ENCODE data around the gene CSNK1G3.
A peak's percentile ranks its signal among the peaks of the same experiment; 100 is the strongest.
"Not testable (repeated sequence)": the region's sequence is repeated elsewhere in the genome, so short reads cannot be mapped to it uniquely, and the experiment has no call there.

CSNK1G3 gene

DNA sequence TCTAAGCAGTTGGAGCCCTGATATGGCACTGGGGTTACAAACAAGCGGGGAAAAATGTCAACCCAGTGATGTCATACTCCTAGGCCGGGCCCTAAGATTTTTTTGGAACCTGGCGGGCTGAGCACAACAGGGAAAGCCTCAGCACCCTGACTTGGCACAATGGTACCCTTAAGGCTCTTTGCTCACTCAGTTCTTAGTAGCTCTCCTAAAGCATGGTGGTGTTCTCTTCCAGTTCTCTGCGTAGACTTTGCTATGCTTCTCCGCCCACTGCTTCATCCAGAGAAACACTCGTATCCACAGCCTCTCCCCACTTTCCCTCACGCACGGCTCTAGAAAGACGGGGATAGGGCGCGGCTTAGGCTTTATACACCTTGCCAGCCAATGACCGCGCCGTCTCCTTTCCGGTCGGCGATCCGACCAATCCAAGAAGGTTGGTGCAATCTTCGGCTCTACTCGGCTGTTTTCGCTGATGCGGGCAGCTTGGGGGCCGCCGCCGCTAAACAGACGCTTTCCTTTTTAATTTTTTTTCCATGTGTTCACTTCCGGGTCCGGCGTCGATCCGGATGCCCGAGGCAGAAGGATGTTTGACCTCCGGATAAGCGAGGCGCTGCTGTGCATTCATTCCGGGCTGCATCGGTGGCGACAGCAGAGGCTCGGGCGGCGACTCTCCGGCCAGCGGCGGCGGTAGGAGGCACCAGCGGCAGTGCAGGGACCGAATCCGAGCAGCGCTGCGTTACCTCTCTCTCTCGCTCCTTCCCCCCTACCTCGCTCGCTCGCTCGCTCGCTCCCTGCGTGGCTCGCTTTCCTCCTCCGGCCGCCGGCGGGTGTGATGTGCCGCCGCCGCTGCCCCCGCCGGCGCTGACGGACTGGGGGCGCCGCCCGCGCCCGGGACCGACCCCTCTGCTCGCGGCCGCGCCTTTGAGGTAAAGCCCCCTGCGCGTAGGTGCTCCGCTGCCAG is at the start of gene CSNK1G3:
CSNK1G3 (plus strand) TSS at position 530 of the 958 bp plus-strand sequence. CDS start 33,487 bp downstream, outside the sequence.
- peak; percentile 97 for DNase-seq (ENCODE audit: low spot score)

DNA sequence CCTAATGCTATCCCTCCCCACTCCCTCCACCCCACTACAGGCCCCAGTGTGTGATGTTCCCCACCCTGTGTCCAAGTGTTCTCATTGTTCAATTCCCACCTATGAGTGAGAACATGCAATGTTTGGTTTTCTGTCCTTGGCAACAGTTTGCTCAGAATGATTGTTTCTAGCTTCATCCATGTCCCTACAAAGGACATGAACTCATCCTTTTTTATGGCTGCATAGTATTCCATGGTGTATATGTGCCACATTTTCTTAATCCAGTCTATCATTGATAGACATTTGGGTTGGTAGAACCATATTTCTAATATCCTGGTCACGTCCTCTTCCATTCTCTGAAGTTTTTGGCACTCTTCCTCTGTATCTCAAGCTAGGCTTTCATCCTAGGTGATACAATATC is 45.1 kb upstream of the CSNK1G3 start:
- DNase-seq (ENCODE audit: low spot score), result not testable (repeated sequence)

DNA sequence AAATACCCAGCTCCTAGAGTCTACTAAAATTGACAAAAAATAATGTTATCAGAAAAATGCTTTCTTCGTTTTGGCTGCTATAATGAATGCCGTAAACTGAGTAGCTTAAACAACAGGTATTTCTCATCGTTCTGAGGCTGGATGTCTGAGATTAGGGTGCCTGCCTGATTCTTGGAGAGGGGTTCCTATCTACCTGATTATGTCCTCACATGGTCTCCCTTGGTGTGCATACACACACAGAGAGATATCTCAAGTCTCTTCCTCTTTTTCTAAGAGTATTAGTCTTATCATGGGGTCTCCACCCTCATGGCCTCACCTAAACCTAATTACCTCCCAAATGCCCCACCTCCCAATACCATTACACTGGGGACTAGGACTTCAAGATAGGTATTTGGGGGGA is 40.6 kb upstream of the CSNK1G3 start:
- no peak for DNase-seq (ENCODE audit: low spot score)

DNA sequence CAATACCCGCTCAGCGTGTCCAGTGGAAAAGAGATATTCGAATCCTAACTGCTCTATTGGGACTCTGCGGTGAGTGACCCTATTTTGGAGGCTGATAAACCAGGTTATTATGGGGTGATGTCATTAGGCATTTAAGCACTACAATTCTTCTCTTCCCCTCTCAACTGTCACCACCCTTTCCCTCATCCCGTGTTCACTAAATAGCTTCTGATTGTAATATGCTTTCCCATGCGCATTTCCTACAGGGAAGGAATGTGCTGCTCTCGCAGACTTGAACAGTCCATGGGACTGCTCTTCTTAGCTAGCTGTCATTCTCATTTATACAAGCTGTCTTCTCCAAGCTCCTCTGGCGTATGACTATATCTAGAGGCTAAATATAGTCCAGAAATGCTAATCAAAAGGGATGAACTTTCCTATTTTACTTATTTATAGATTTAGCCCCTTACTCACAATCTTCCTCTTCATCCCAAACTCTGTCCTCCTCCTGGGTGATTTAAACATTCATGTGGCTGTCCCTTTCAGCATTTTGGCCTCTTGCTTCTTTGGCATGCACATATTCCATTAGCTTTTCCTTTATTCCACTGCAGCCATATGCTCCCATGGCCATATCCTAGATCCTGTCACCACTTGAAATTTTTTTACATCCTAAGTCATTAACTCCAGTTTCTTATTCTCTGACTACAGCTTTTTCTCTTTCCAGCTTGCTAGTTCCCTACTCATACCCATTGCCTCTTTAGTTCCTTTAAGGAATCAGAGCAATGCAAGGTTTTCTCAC is 39.6 kb upstream of the CSNK1G3 start:
- DNase-seq (ENCODE audit: low spot score), result no peak

DNA sequence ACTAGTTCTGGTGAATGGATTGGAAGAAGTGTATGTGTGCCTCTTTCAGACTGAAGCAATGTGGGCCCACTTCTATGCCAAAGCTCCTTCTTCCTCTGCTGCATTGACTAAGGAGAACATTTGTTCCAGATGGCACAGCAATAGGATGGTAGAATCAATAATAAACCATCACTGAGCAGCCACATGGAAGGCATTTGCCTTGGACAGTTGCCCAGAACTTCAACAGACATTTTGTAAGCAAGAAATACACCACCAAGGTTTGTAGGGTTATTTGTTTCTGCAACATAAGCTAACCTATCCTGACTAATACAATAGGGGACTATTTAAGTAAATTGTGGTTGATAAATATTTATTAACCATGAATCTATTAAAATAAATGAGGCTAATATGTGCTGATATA is 37.7 kb upstream of the CSNK1G3 start:
- peak; percentile 28 for DNase-seq (ENCODE audit: low spot score)

DNA sequence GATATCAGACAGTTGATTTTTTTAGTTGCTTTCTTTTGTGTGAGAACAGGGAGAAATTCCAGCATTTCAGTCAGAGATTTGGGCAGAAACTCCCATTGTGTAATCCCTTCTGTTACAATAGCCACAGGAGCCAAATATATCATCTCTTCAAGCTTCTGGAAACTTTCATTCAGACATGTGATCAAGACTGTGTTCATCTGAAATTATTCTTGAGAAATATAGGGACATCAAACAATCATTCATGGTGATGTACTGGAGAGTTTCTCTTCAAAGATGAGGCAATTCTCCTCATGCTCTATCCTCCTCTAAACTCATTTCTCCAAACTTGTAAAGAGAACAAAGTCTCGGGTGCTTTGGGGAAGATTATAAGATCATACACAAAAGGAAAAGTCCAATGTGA is 35.2 kb upstream of the CSNK1G3 start:
- no peak for DNase-seq (ENCODE audit: low spot score)

DNA sequence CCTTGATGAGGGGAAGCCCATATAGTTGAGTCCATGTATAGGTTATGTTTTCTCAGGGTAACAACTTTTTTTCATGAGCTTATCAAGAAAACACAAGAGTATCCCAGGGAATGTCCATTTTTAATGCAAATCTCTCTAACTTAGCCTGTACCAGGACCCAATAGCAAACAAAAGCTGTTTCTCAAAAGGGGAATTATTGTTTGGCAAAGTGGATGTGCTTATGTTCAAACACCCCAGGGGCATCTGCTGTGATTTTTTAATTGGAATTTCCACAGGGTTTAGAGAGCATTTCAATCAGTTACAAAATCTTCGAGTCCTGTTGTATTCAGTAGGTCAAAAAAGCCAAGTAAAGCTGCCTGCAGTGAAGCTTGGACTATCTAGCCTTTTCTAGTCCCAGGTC is 33.4 kb upstream of the CSNK1G3 start:
- no peak for DNase-seq (ENCODE audit: low spot score)

DNA sequence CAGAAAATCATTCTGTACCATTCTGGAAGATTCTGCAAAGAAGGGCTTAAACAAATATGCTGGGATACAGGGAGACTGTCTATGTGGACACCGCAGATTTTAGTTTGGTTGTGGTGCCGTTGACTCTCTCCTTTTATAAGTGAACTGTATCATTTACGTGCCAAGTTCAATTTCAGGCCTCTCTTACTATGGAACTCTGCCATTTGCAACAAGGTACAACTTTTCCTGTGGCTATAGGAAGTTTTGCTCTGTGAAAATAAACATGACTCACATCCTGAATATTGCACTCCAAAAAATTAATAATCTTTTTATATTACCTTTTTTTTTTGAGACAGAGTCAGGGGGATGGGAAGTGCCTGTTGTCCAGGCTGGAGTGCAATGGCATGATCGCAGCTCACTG is 29.7 kb upstream of the CSNK1G3 start:
- DNase-seq (ENCODE audit: low spot score), result no peak

DNA sequence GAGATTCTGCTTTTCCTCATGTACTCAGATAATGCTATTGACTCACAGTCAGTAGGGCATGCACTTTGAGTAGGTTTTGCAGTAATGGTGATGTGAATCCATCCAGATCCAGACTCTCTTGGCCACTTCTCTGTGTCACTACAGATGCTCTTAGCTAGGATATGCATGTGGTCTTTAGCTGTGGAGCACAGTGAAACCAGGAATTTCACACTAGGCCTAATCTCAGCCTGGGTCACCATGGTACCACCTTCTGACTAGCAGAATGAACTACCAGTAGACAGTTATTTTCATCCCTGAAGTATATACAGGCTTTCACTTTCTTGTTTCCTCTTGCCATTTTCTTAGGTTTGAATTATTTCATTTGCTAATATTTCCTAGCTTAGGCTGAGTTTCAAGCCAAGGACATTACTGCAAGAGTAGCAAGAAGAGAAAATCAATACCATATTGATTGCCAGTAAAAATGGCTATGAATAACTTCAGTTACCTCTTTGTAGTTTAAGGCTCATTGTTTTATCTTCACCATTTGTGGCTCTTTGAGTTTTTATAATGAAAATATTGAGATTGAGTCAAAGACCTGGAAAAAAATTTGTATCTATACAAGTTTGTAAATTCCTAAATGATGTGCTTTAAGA is 28.4 kb upstream of the CSNK1G3 start:
- DNase-seq (ENCODE audit: low spot score), result no peak

DNA sequence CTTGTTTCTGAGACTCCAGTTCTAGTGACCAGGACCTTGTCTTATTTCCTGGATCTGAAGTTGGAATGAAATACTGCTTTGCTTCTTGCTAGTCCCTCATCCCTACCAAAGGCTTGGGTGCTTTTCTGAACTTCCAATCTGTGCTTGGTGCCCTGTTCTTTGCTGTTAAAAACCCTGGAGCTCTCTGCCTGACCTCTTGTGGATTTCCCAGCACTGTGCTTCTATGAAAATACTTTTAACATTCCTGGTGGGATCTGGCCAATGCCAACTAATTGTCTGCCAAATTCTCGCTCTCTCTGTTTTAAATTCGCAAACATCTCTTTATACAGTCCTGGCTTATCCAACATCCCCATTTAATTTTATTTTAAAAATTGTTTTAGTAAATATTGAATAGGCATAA is 26.7 kb upstream of the CSNK1G3 start:
- DNase-seq (ENCODE audit: low spot score), result no peak

DNA sequence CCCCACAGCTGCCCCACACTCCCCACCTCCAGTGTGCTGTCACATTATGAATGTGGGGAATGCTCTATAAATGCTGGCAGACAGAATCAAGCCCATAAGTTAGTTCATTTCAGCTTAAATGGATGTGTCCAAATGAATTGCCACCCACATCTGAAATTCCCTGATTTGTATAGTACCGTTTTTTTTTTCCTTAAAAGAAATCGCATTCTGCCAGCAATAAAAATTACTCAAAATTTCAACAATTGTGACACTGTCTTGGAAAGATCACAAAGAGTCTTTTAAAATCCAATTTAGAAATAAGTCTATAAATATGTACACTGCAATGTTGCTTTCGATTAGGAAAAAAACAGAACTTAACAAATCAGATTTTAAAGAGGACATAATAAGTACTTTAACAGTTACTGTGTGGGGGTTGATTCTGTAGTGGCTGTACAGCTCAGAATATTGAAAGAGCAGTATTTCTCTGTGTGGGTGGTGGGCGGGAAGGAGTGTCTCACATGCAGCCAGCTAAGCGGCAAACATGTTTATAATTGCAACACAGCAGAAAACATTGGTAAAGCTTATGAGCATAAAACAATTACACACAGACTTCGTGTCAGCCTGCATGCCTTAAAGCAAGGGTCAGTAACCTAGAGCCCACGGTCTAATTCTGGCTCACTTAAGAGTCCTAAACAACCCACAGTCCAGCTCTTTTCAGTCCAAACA is 24.9 kb upstream of the CSNK1G3 start:
- DNase-seq (ENCODE audit: low spot score), result no peak

DNA sequence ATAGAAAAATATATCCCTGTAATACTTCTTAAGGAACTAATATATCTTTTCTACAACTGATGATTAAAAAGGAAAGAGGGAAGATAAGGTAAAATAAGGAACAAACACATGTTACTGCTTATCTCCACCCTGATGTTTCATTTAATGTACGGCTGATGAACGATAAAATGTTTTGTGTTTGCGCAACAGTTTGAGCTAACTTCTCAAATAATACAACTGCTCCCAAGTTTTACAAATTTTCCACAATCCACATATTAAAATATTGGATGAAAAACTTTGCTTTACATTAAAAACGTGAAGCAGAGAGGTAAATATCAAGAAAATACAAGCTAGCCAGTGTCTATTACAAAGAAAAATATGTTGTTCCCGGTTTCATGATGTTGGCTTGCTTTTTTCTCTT is 21.0 kb upstream of the CSNK1G3 start:
- no peak for DNase-seq (ENCODE audit: low spot score)

DNA sequence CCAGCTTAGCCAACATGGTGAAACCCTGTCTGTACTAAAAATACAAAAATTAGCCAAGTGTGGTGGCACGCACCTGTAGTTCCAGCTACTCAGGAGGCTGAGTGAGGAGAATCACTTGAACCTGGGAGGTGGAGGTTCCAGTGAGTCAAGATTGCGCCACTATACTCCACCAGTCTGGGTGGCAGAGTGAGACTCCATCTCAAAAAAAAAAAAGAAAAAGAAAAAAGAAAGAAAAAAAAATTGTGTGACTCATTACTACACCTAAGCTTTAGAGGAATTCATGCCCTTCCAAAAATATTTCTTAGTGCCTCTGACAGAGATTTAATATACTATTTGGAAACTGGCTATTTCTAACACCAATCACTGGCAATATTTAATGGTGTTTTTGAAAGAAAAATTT is 16.8 kb upstream of the CSNK1G3 start:
- not testable (repeated sequence) for DNase-seq (ENCODE audit: low spot score)

DNA sequence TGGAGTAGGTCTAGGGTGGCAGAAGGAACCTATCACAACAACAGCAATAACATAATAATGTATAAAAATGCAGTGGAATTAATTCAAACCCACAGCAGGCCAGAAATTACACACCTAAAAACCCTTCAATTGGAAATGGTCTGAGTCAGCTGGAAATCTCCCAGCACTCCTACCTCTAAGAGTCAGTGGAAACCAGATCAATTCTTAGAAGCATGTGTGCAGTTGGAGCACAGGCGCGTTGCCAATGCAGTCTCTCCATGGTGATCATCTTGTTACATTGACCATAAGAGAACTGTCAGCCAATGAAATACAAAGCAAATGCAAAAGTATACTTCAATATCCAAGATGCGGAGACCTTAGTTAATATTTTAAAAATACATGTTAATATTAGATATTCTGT is 15.1 kb upstream of the CSNK1G3 start:
- DNase-seq (ENCODE audit: low spot score), result no peak

DNA sequence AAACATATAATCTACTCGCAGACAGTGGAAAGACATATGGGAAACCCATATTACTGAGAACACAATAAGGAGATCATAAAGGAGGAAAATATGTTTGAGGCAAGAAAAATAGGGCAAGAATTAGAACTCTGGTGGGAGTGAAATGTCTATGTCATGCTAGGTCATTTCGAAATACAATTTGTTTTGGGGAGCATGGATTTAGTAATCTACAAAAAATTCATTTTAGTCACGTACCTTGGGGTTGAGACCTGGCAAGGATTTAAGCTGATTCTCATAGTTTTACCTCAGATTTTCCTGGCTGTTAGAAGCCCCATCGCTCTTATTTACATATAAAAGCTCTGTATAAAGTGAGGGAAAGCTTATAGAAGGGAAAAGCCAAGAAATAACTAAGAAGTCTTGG is 11.5 kb upstream of the CSNK1G3 start:
- no peak for DNase-seq (ENCODE audit: low spot score)

DNA sequence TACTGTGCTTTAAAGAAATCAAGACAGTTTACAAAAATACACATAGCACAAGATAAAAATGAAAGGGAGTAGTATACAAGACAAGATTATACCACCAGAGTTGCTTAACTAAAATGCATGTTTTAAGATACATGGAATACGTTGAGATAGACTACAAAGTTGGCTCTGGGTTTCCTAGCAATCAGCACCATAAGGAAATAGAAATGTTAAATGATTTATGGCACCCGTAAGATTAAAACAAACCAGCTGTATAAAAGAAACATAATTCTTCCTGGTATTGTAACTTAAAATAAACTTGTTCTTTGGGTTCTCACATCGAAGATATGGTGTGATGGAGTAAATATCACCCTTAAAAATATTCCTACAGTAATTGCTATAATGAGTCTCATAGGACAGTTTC is 9.9 kb upstream of the CSNK1G3 start:
- no peak for DNase-seq (ENCODE audit: low spot score)

DNA sequence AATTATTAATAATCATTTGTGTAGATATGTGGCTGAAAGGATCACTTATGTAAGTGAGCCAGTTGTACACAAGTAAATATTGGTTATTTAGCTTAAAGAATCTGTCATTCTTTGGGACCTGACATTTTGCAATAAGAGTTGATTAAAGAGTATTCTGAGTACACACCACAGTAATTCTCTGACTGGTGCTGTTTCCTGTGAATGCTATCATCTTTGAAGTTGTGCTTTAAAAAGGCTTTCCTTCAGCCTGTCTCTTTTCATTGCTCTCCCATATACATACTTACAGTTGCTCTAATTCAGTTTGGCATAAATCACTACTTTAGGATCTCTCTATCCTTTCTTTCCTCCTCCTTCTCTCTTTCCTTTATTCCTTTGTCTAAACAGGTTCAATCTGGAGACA is 8.7 kb upstream of the CSNK1G3 start:
- DNase-seq (ENCODE audit: low spot score), result no peak

DNA sequence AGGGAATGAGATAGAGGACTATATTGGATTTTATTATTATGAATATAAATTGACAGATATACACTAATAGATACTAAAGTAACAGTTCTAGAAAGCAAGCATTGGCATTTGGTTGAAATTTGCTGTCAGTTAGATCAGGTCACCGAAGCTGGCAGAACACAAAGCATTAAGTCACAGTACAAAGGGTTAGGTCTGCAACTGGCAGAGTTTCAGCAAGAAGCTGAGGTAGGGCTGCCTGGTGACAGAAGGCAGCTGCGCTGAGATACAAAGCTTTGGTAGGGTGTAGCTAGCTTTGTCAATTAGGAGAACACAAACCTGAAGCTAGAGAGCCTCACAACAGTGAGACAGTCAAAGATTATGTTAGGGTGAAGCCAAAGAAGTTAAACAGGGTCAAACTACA is 6.3 kb upstream of the CSNK1G3 start:
- DNase-seq (ENCODE audit: low spot score), result no peak

DNA sequence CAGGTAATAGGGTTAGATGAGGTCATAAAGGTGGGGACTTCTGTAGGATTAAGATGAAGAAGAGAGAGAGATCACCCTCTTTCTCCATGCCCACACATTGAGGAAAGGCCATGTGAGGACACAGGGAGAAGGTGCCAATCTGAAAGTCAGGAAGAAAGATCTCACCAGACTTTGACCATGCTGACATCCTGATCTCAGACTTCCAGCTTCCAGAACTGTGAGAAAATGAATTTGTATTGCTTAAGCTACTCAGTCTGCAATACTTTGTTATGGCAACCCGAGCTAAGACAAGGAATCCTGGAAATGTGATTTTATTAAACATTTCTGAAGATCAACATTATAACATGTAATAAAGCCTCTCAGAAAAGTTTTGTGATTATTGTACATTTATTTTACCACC is 3.5 kb upstream of the CSNK1G3 start:
- no peak for DNase-seq (ENCODE audit: low spot score)

DNA sequence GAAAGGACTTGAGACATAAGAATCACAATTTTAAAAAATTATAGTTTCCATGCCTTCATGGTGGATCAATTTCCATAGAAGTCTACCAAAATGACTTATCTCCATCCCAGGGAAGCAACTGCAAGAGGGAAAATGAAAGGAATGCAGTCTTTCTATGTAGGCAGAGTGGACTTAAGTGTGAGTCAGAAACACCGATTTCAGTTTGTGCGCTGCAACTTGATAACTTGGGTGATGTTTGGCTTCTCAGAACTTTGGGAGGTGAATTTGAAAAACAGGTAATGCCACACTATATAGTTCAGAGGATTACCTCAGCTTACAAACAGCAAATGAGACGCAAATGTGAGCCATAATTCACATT is 708 bp upstream of the CSNK1G3 start:
- DNase-seq (ENCODE audit: low spot score), result no peak

DNA sequence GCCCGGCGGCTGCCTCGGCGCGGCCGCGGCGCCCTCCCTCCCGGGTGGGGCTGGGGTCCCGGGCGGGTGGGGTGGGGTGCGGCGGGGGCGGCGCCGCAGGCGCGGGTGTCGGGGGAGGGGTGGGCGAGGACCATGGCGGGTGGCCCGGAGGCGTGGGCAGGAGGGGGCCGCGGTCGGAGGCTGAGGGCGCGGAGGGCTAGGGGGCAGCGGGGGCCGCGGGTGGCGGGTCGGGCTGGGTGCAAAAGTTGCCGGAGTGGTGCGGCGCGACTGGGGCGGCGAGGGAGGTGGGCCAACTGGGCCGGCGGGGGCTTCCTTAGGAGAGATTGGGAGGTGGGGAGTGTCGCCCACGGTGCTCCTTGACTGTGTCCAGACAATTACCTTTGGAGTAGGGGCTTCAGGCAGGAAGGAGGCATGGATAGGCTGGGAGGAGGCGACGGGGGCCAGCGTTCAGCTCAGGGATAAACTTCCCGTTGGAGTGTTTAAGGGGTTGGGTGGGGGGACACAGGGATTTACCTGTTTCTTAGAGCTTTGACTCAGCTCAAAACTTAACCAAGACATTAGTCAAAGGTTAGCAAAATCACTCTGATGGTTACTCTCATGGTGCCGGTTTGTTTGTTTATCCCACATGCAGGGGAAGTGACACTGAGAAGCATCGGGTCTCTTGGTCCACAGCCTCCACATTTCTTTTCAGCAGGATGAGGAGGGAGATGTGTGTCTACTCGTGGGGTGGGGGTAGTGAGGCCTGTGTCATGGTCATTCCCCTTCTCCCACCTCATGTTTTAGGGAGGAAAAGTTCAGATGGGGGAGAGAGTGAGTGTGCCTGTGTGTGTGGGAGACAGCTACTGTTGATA is 859 bp downstream of the CSNK1G3 start:
- DNase-seq (ENCODE audit: low spot score), result peak; percentile 47
